ENCODE data around the gene MYO3B.

The MYO3B gene

GRCh38 chr2:170235860-170236679 is 58.1 kb downstream of the MYO3B start:
- no peak for DNase-seq (ENCODE audit: low read depth, low spot score)

GRCh38 chr2:170236680-170237047 is 58.7 kb downstream of the MYO3B start:
- DNase-seq (ENCODE audit: low read depth, low spot score): no peak

GRCh38 chr2:170237572-170238120 is 59.7 kb downstream of the MYO3B start:
- DNase-seq (ENCODE audit: low read depth, low spot score): no peak

GRCh38 chr2:170238776-170239175 is 60.8 kb downstream of the MYO3B start:
- DNase-seq (ENCODE audit: low read depth, low spot score): no peak

- DNase-seq (ENCODE audit: low read depth, low spot score): no peak
These were observed 62.7 kb downstream of the MYO3B start for GRCh38 chr2:170240629-170241028.

- no peak for DNase-seq (ENCODE audit: low read depth, low spot score)
These were observed 63.8 kb downstream of the MYO3B start for GRCh38 chr2:170241756-170242155.

DNA sequence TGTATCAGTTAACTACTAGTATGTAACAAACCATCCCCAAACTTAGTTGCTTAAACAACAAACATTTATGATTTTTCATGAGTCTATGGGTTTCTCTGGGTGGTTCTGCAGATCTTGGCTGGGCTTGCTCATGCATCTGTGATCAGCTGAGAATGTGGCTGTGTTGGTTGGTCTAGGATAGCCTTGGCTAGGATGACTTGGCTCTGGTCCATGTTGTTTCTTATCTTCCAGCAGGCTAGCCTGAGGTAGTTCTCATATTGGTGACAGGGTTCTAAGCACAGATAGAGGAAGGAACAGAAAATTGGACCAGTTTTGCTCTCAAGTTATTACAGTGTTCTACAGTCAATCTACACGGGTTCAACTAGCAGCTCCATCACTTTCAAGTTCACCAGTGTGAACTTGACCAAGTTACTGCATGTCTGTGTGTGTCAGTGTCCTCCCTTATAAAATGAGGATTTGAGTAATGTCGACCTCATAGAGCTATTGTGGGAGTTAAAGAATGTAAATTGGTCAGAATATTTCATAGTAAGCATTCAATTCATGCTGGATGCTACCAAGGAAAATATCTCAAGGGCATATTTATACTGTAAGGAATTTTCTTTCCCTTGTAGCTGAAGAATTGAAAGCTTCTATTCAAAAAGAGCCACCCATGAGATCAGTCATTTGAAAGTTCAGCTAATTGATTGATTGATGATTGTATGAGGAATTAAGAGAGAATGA is 65.3 kb downstream of the MYO3B start:
- DNase-seq (ENCODE audit: low read depth, low spot score): no peak

- DNase-seq (ENCODE audit: low read depth, low spot score): no peak
These were observed 66.0 kb downstream of the MYO3B start for GRCh38 chr2:170243898-170244297.

DNA sequence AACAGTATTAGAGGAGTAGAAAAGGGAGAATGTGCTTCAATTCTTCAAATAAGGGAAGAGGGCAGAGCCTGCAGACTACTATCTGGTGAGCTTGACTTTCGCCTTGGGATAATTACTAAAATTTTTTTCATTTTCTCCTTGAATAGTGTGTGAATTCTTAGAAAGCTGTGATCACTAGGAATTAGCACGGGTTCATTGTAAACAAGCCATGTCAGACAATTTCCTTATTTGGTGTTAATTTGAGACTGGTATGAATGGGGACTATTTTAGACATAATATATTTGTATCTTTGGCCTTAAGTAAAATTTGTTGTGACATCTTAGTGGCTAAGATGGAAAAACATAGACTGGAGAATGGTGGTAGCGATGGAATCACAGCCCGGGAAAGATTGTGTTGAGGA is 66.6 kb downstream of the MYO3B start:
- no peak for DNase-seq (ENCODE audit: low read depth, low spot score)

- DNase-seq (ENCODE audit: low read depth, low spot score): no peak
These were observed 67.4 kb downstream of the MYO3B start for GRCh38 chr2:170245312-170245711.

- no peak for DNase-seq (ENCODE audit: low read depth, low spot score)
These were observed 69.4 kb downstream of the MYO3B start for GRCh38 chr2:170247333-170247732.

GRCh38 chr2:170247882-170248393 is 70.0 kb downstream of the MYO3B start:
- DNase-seq (ENCODE audit: low read depth, low spot score): no peak

- DNase-seq (ENCODE audit: low read depth, low spot score): no peak
These were observed 70.8 kb downstream of the MYO3B start for GRCh38 chr2:170248574-170249393.

GRCh38 chr2:170249761-170250160 is 71.8 kb downstream of the MYO3B start:
- no peak for DNase-seq (ENCODE audit: low read depth, low spot score)

DNA sequence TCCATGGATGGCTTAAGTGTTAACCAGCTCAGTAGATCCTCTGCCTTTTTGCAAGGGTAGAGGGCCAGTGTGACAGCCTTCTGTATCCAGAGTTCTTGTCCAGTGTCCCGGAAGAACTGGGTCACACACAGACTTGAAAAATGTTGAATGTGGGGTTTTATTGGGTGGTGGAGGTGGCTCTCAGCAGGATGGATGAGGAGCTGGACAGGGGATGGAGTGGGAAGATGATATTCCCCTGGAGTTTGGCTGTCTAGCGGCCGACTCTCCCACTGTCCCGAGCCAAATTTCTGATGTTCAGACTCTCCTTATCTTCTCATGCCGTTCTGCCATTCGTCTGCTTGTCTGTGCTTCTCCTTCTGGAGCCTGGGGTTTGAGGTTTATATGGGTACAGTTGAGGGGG is 72.6 kb downstream of the MYO3B start:
- no peak for DNase-seq (ENCODE audit: low read depth, low spot score)

GRCh38 chr2:170252414-170252813 is 74.5 kb downstream of the MYO3B start:
- DNase-seq (ENCODE audit: low read depth, low spot score): no peak

DNA sequence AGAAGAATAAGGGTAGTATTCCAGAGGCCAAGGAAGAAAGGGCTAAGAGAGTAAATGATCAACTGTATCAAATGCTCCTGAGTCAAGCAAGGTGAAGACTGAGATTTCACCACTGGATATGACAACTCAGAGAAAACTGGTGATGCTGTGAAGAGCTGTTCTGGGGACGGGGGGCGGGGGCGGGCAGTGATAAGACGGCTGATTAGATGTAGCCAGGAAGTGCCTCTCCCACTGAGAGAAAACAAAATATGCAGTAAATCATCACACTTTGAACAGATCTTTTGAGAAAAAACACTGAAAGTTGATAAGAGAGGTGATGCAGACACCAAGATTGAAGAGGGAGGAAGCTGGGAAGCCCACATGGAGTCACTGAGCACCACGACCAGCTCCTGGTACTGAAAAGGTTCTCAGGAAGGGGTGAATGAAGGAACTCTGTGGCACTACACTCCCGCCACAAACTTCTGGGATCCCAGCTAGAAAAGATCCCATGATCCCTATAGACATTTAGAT is 75.8 kb downstream of the MYO3B start:
- DNase-seq (ENCODE audit: low read depth, low spot score): no peak

DNA sequence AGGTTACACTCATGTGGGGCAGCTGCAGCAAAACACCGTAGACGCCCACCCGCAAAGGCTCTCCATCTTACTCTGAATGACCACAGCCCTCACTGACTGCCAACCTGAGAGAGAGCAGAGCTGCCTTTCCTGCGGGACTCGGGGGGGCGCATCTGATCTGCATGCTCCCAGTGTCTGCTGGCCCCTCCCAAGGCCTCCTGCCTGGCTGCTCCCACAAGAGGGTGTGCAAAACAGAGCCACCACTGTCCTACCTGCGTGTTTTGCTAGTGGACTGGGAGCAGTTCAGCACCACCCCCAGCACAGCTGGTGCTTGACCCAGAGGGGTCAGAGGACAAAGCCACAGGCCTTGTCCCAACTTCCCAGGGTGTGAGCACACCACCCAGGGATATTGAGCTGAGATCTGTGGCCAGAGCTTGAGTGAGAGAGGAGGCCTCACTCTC is 76.4 kb downstream of the MYO3B start:
- no peak for DNase-seq (ENCODE audit: low read depth, low spot score)

DNA sequence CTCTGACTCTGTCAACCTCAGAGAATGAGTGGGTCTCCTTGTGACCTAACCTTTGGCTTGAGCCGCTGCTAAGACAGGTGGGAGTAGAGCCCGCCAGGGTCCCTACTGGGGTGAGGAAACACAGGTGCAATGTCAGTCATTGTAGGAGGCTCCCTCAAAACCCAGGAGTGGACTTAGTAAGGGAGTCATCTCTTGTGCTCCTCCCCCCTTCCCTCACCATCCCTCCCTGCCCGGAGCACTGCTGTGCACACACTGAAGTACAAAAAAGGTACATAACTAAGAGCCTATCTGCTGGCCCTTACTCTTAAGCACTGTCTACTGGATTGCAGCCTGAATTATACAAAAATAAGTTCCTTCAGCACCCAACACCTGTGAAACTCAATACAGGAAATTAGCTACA is 77.2 kb downstream of the MYO3B start:
- DNase-seq (ENCODE audit: low read depth, low spot score): no peak

- no peak for DNase-seq (ENCODE audit: low read depth, low spot score)
These were observed 78.0 kb downstream of the MYO3B start for GRCh38 chr2:170255971-170256370.

DNA sequence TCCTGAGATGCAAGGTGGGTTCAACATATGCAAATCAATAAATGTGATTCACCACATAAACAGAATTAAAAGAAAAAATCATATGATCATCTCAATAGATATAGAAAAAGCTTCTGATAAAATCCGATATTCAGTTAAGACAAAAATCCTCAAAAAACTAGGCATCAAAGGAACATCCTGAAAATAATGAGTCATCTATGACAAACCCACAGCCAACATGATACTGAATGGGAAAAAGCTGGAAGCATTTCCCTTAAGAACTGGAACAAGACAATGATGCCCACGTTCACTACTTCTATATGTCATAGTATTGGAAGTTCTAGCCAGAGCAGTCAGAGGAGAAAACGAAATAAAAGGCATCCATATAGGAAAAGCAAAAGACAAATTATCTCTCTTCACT is 80.4 kb downstream of the MYO3B start:
- DNase-seq (ENCODE audit: low read depth, low spot score): no peak

GRCh38 chr2:170260188-170260587 is 82.2 kb downstream of the MYO3B start:
- DNase-seq (ENCODE audit: low read depth, low spot score): no peak

All from brain pericyte (primary cell).